GM06990 (cell line): ENCODE results near the gene COMT.
"Not testable (repeated sequence)": the region's sequence is repeated elsewhere in the genome, so short reads cannot be mapped to it uniquely, and the experiment has no call there.

ENCODE experiments used
- DNase-seq: peaks from one replicate; pipeline ENCODE4 v3.0.0-alpha.2; 2011; ENCODE audit not compliant: insufficient read length; ENCODE audit errors: extremely low read depth
- H3K27me3 ChIP-seq: replicated peaks from 2 replicates; pipeline ENCODE4 v1.6.0; 2011; ENCODE audit warnings: low read length; ENCODE audit not compliant: control insufficient read depth, insufficient read depth
- H3K36me3 ChIP-seq: 2 replicates; pipeline ENCODE4 v1.5.1; 2011; ENCODE audit warnings: low read length; ENCODE audit not compliant: control insufficient read depth, insufficient read depth
- H3K4me3 ChIP-seq: replicated peaks from 2 replicates; pipeline ENCODE4 v1.5.1; 2011; ENCODE audit warnings: low read depth, mild to moderate bottlenecking, control low read depth, low read length
- TF ChIP-seq, protein P1 (sequence below): IDR thresholded peaks from 2 replicates; pipeline ENCODE4 v1.5.1; 2011; ENCODE audit warnings: low read length, control low read depth, mild to moderate bottlenecking, inconsistent platforms; ENCODE audit not compliant: insufficient read depth, poor library complexity, severe bottlenecking

Gene COMT

GRCh38 chr22:19930551-19931486 lies 10.8 kb upstream of the COMT start:
- no peaks in the 10 kb centered on the region for H3K27me3 ChIP-seq
- TF ChIP-seq, protein P1, sequence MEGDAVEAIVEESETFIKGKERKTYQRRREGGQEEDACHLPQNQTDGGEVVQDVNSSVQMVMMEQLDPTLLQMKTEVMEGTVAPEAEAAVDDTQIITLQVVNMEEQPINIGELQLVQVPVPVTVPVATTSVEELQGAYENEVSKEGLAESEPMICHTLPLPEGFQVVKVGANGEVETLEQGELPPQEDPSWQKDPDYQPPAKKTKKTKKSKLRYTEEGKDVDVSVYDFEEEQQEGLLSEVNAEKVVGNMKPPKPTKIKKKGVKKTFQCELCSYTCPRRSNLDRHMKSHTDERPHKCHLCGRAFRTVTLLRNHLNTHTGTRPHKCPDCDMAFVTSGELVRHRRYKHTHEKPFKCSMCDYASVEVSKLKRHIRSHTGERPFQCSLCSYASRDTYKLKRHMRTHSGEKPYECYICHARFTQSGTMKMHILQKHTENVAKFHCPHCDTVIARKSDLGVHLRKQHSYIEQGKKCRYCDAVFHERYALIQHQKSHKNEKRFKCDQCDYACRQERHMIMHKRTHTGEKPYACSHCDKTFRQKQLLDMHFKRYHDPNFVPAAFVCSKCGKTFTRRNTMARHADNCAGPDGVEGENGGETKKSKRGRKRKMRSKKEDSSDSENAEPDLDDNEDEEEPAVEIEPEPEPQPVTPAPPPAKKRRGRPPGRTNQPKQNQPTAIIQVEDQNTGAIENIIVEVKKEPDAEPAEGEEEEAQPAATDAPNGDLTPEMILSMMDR: no peak
- DNase-seq: no peak

DNA sequence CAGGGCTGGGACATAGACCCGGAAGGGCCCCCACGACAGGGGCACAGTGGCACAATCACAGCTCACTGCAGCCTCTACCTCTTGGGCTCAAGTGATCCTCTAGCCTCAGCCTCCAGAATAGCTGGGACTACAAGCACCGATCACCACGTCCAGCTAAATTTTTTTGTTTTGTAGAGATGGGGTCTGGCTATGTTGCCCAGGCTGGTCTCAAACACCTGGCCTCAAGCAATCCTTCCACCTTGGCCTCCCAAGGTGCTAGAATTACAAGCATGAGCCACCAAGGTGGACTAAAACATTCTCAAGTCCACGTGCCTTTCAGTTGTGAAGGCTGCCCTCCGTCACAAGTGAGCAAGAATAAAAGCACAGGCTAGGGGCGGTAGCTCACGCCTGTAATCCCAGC lies 10.1 kb upstream of the COMT start:
- DNase-seq: no peak
- no peaks in the 10 kb centered on the region for H3K36me3 ChIP-seq
- no peak overlapping the region for H3K4me3 ChIP-seq
- H3K27me3 ChIP-seq: no peaks in the 10 kb centered on the region
- TF ChIP-seq, protein P1: no peak

More at GRCh38 chr22:19930551-19931486, 10.8 kb upstream of the COMT start:
- H3K4me3 ChIP-seq: no peak overlapping the region
- no peaks in the 10 kb centered on the region for H3K36me3 ChIP-seq

DNA sequence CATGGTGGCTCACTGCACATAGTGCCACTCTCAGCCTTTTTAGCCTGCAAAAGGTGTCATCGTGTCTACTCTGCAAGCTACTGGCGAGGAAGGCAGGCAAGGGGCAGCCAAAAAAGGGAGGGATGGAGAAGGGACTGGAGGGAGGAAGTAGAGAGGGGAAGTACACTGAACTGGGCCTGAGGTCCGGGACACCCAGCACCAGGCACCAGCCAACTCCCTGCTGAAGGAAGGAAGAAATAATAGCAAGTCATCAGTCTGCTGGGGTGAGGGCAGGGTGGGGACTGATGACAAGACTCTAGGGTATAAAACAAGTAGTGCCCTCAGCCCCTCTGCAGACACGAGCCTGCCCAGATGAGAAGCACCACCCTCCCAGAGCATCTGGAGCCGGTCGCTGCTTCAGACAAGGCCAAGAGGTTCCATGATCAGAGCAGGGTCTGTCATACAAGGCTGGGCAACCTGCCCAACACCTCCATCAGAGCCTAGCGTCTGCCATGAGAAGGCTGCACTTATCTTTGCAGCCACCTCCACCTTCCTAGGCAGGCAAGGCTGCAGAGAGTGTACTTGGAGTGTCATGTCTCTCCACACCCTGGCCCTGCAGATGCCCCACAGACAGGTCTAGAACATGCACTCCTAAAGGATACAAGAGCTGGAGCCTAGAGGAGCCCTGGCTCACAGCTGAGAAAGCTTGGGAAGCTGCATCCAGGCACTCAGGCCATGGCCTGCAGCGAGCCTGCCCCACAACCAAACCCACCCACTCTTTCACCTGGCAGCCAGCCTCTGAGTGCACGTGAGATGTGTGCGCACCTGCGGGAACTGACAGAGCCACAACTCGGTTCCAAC lies 9.0 kb upstream of the COMT start:
- DNase-seq: no peak
- Histone ChIP-seq H3K36me3 (no peaks in the 10 kb centered on the region), H3K4me3 (no peak overlapping the region), H3K27me3 (no peaks in the 10 kb centered on the region)
- TF ChIP-seq, protein P1: no peak

- no peak overlapping the region for H3K4me3 ChIP-seq
- DNase-seq: no peak
- TF ChIP-seq, protein P1: no peak
- no peaks in the 10 kb centered on the region for H3K36me3 ChIP-seq
- H3K27me3 ChIP-seq: no peaks in the 10 kb centered on the region
These were observed 8.0 kb upstream of the COMT start for GRCh38 chr22:19933341-19934241.

DNA sequence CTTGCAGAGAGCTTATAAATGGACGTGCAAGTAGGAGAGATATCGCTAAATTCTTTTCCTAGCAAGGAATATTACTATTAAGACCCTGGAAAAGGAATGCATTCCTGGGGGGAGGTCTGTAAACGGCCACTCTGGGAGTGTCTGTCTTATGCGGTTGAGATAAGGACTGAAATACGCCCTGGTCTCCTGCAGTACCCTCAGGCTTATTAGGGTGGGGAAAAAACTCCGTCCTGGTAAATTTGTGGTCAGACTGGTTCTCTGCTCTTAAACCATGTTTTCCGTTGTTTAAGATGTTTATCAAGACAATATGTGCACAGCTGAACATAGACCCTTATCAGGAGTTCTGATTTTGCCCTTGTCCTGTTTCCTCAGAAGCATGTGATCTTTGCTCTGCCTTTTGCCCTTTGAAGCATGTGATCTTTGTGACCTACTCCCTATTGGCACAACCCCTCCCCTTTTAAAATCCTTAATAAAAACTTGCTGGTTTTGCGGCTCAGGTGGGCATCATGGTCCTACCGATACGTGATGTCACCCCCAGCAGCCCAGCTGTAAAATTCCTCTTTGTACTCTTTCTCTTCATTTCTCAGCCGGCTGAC lies 6.4 kb upstream of the COMT start:
- H3K27me3 ChIP-seq, DNase-seq, H3K36me3 ChIP-seq, H3K4me3 ChIP-seq: not testable (repeated sequence)
